Measurements from ENCODE around the gene GSTP1. TPM values are rescaled to one million over a fixed set of nuclear protein-coding genes. Genes with fewer than 3 reads are reported as not detected.

Gene GSTP1
- polyA plus RNA-seq, 1 experiment = 716 TPM

DNA sequence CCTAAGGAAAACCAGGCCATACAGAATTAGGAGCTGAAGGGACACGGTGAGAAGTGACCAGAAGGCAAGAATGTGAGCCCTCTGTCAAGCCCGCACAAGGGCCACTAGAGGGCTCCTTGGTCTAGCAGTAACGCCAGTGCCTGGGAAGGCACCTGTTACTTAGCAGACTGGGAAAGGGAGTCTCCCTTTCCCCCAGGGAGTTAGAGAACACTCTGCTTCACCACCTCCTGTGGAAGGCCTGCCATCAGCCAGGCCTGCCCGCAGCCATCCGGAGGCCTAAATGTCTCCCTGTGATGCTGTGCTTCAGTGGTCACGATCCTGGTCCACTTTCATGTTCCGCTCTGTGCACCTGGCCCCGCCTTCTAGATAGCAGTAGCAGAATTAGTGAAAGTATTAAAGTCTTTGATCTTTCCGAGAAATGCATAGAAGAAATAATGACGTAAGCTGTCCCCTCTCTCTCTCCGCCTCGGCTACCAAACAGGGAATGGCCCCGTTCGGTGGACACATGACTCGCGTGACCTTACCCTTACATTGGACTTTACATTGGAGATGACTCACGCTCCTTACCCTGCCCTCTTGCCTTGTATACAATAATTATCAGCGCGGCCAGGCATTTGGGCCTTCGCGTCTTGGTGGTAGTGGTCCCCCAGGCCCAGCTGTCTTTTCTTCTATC, 10.7 kb upstream of the GSTP1 start:
- Histone ChIP-seq H3K27me3 (ENCODE audit: control insufficient read depth, insufficient read depth, low read length) (peaks cover 22% of the 10 kb centered on the region), H3K9me3 (ENCODE audit: control insufficient read depth, insufficient read depth, low read length) (peaks cover 8% of the 10 kb centered on the region), H3K27ac (ENCODE audit: low read depth, low read length) (no peak overlapping the region), H3K4me3 (ENCODE audit: low read depth, low read length) (no peak overlapping the region)
- CTCF ChIA-PET = interaction anchor here (1.2 to 1.6 kb wide), 2 partner anchors 10 to 12 kb away, joined by 3 to 7 read pairs; no protein-coding TSS in a partner anchor
- no peak for DNase-seq (ENCODE audit: low read depth, low spot score)
- POLR2A ChIA-PET = no interaction called here
- TF ChIP-seq, protein P1, sequence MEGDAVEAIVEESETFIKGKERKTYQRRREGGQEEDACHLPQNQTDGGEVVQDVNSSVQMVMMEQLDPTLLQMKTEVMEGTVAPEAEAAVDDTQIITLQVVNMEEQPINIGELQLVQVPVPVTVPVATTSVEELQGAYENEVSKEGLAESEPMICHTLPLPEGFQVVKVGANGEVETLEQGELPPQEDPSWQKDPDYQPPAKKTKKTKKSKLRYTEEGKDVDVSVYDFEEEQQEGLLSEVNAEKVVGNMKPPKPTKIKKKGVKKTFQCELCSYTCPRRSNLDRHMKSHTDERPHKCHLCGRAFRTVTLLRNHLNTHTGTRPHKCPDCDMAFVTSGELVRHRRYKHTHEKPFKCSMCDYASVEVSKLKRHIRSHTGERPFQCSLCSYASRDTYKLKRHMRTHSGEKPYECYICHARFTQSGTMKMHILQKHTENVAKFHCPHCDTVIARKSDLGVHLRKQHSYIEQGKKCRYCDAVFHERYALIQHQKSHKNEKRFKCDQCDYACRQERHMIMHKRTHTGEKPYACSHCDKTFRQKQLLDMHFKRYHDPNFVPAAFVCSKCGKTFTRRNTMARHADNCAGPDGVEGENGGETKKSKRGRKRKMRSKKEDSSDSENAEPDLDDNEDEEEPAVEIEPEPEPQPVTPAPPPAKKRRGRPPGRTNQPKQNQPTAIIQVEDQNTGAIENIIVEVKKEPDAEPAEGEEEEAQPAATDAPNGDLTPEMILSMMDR (IDR thresholded peaks at IDR 0.05; ENCODE audit: low read depth, low read length) = peak; percentile 76

DNA sequence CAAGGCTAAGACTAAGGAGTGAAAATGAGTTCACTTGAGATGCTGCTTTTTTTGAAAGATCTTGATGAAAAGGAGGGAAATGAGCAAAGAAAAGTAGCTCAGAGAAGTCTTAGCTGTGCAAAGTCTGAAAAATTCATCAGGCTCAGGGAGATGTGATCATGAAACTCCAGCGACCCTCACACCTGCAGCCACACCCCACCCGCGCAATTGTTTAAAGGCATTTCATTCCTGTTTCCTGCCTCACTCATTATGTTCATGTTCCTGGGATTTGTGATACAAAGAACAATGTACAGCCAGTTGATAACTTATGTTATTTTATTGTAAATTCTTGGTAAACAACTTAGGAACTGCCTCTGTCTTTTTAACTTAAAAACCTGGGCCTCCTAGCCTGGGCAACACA, 8.7 kb upstream of the GSTP1 start:
- Histone ChIP-seq H3K27me3 (ENCODE audit: control insufficient read depth, insufficient read depth, low read length) (peaks cover 26% of the 10 kb centered on the region), H3K4me3 (ENCODE audit: low read depth, low read length) (no peak overlapping the region), H3K9me3 (ENCODE audit: control insufficient read depth, insufficient read depth, low read length) (peaks cover 8% of the 10 kb centered on the region), H3K27ac (ENCODE audit: low read depth, low read length) (no peak overlapping the region)
- POLR2A ChIA-PET = no interaction called here
- TF ChIP-seq, protein P1 (IDR thresholded peaks at IDR 0.05; ENCODE audit: low read depth, low read length) = no peak
- CTCF ChIA-PET = no interaction called here
- no peak for DNase-seq (ENCODE audit: low read depth, low spot score)

DNA sequence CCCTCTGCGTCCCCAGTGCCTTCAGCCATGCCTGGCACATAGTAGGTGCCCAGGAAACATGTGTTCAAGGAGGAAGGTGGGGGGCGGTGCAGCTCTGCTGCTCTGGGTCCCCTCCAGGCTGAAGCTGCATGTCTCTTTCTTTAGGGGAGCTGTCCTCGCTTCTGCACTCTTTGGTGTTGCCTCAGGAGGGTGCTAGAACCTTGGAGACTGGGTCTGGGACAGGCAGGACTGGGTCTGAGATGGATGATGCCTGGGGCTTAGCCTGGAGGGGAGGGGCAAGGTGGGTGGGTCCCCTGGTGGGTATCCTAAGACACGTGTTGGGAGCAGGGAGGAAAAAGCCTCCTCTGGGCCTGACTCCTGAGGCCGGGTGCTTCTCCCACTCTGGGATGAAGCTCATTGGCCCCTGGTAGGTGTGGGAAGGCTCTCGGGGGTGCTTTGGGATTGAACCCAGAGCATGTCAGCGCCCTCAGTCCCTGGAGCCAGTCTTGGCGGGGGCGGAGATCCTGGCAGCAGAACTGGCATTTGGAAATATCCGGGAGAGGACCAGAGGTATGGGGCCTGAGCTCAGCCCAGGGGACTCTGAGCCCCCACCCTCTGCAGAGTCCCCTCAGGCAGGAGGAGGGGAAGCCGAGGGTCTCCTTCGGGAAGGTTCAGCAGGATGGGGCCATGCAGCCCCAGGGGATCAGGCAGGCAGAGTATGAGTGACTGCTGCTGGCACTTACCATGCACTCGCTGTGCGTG, 6.7 kb upstream of the GSTP1 start:
- Histone ChIP-seq H3K9me3 (ENCODE audit: control insufficient read depth, insufficient read depth, low read length) (no peaks in the 10 kb centered on the region; the same call in 1 of the 2 replicates), H3K27me3 (ENCODE audit: control insufficient read depth, insufficient read depth, low read length) (peaks cover 29% of the 10 kb centered on the region), H3K4me3 (ENCODE audit: low read depth, low read length) (no peak overlapping the region), H3K27ac (ENCODE audit: low read depth, low read length) (no peak overlapping the region)
- ChIA-PET POLR2A (no interaction called here), CTCF (no interaction called here)
- no peak for DNase-seq (ENCODE audit: low read depth, low spot score)
- TF ChIP-seq, protein P1 (IDR thresholded peaks at IDR 0.05; ENCODE audit: low read depth, low read length) = no peak

DNA sequence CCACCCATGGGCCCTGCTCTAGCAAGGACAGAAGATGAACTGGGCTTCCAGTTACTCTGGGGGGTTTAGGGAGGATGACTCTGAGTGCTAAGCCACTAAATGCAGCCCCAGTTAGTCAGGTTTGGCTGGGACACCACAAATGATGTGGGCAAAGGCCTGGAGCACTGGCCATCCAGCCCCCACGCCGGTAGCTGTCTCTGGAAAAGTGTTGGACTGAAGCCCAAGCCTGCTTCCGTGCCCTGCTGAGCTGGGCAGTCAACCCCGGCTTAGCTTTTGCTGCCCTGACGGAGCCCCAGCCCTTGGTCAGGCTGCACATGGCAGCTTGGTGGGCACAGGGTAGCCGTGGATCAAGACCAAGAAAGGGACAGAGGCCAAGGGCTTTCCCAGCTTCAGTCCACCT, 5.7 kb upstream of the GSTP1 start:
- no peak overlapping the region for H3K27ac ChIP-seq (ENCODE audit: low read depth, low read length)
- H3K4me3 ChIP-seq (ENCODE audit: low read depth, low read length) = no peak overlapping the region
- no peak for DNase-seq (ENCODE audit: low read depth, low spot score)
- POLR2A ChIA-PET = no interaction called here
- H3K9me3 ChIP-seq (ENCODE audit: control insufficient read depth, insufficient read depth, low read length) = no peaks in the 10 kb centered on the region; the same call in 1 of the 2 replicates
- TF ChIP-seq, protein P1 (IDR thresholded peaks at IDR 0.05; ENCODE audit: low read depth, low read length) = no peak
- CTCF ChIA-PET = interaction anchor here (0.6 kb wide), 1 partner anchor 19 kb away, joined by 3 read pairs; no protein-coding TSS in a partner anchor
- peaks cover 29% of the 10 kb centered on the region for H3K27me3 ChIP-seq (ENCODE audit: control insufficient read depth, insufficient read depth, low read length)

DNA sequence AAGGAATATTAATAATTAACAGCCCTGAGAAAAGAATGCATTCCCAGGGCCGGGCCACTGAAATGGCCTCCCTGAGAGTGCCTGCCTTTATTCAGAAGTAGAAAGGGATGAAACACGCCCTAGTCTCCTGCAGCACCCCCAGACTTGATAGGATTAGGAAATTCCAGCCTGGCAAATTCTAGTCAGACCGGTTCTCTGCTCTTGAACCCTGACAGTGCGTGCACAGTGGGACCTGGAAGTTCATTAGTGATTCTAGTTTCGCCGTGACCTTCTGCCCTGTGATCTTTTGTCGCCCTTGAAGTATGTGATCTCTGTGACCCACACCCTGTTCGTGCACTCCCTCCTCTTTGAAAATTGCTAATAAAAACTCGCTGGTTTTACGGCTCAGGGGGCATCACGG, 2.1 kb upstream of the GSTP1 start:
- ChIA-PET POLR2A (no interaction called here), CTCF (no interaction called here)
- H3K27ac ChIP-seq (ENCODE audit: low read depth, low read length) = no peak overlapping the region
- peaks cover 26% of the 10 kb centered on the region for H3K27me3 ChIP-seq (ENCODE audit: control insufficient read depth, insufficient read depth, low read length)
- no peak overlapping the region for H3K4me3 ChIP-seq (ENCODE audit: low read depth, low read length)
- no peak for DNase-seq (ENCODE audit: low read depth, low spot score)
- TF ChIP-seq, protein P1 (IDR thresholded peaks at IDR 0.05; ENCODE audit: low read depth, low read length) = no peak
- no peaks in the 10 kb centered on the region; the same call in 1 of the 2 replicates for H3K9me3 ChIP-seq (ENCODE audit: control insufficient read depth, insufficient read depth, low read length)
